Panc1 (cell line): Measurements from ENCODE around the gene PFKFB4. TPM values are rescaled to one million over a fixed set of nuclear protein-coding genes. Genes with fewer than 3 reads are reported as not detected.

ENCODE experiments used
- ATAC-seq: fragments of 200-7000 bp; cut with Tn5 transposase; 2 replicates; pipeline ENCODE4 v1.9.1; 2020; ENCODE audit warnings: mild to moderate bottlenecking, moderate library complexity
- BruUV-seq: library from RNA; stranded (reverse); fragments of 400-500 nt; replicated peaks from 2 replicates; lab custom pipeline; 2021; lab: Mats Ljungman, UMichigan
- CTCF ChIA-PET: fragments of 300-600 bp; sonication (Branson Sonifier 250); formaldehyde crosslinking; loops from one replicate; lab custom pipeline; 2022; ENCODE audit warnings: antibody characterized with exemption; lab: Charles Lee
- POLR2A ChIA-PET: fragments of 300-600 bp; sonication (Branson Sonifier 250); formaldehyde crosslinking; loops from one replicate; lab custom pipeline; 2022; ENCODE audit warnings: antibody characterized with exemption; lab: Charles Lee
- DNase-seq: peaks from one replicate; pipeline ENCODE4 v3.0.0-alpha.2; 2010; ENCODE audit warnings: low read depth, low spot score
- H3K27ac ChIP-seq: 2 replicates; pipeline ENCODE4 v1.5.1; 2011; ENCODE audit warnings: mild to moderate bottlenecking, low read length, inconsistent platforms
- H3K27me3 ChIP-seq: fragments of 200-500 bp; sonication (Bioruptor generic); 2 replicates; pipeline ENCODE4 v1.6.0; 2014; ENCODE audit warnings: low read length, inconsistent platforms; ENCODE audit not compliant: control insufficient read depth, insufficient read depth
- H3K36me3 ChIP-seq: fragments of 200-500 bp; sonication (Bioruptor generic); 2 replicates; pipeline ENCODE4 v1.5.1; 2014; ENCODE audit warnings: inconsistent platforms, mild to moderate bottlenecking, low read length, moderate library complexity; ENCODE audit not compliant: control insufficient read depth, insufficient read depth
- H3K4me1 ChIP-seq: 2 replicates; pipeline ENCODE4 v1.5.1; 2011; ENCODE audit warnings: inconsistent platforms, mild to moderate bottlenecking, low read length, moderate library complexity; ENCODE audit not compliant: control insufficient read depth, insufficient read depth
- H3K4me3 ChIP-seq, 2 experiments: 2 replicates each; pipeline ENCODE4 v1.5.1; 2011 to 2012; ENCODE audit warnings: low read depth in 2 of 2, low read length in 2 of 2, mild to moderate bottlenecking in 2 of 2, inconsistent platforms in 1 of 2, moderate library complexity in 1 of 2
- H3K9me3 ChIP-seq: fragments of 200-500 bp; sonication (Bioruptor generic); 2 replicates; pipeline ENCODE4 v1.5.1; 2014; ENCODE audit warnings: low read depth, mild to moderate bottlenecking, inconsistent platforms, low read length, moderate library complexity; ENCODE audit not compliant: control insufficient read depth, insufficient read depth
- POLR2AphosphoS5 ChIP-seq: IDR thresholded peaks from 2 replicates; pipeline ENCODE4 v1.6.1; 2012; ENCODE audit warnings: mild to moderate bottlenecking, low read depth, low read length, moderate library complexity
- SIN3A ChIP-seq: IDR thresholded peaks from 2 replicates; pipeline ENCODE4 v1.6.1; 2012; ENCODE audit warnings: low read depth, mild to moderate bottlenecking, low read length, moderate library complexity, borderline replicate concordance; ENCODE audit not compliant: insufficient read depth
- TCF7L2 ChIP-seq: IDR thresholded peaks from 2 replicates; pipeline ENCODE4 v1.6.1; 2011; ENCODE audit warnings: mild to moderate bottlenecking, low read depth, low read length, inconsistent platforms
- in situ Hi-C: cut with HindIII; loops from 2 replicates; pipeline ENCODE4 v1.10.0; 2016; ENCODE audit warnings: low sequenced_read_pairs, low pct_unique_long_range_greater_than_20kb
- intact Hi-C: fragments of 100-400 bp; cut with micrococcal nuclease; formaldehyde crosslinking; loops from one replicate; pipeline ENCODE4 v1.10.0; 2022; ENCODE audit not compliant: unreplicated experiment
- total RNA-seq: library from RNA; stranded (reverse); gene quantifications from one replicate; pipeline ENCODE4 v1.2.1, GENCODE V29; 2021; ENCODE audit not compliant: unreplicated experiment
- TF ChIP-seq, protein P1 (sequence below), 2 experiments: IDR thresholded peaks; 2 replicates each; pipeline ENCODE4 v1.6.1; 2011 to 2012; ENCODE audit warnings: low read depth in 2 of 2, control low read depth in 1 of 2, low read length in 1 of 2, mild to moderate bottlenecking in 1 of 2, moderate library complexity in 1 of 2; ENCODE audit not compliant: insufficient read depth in 1 of 2
- TF ChIP-seq, protein P2 (sequence below): fragments of 450-650 bp; IDR thresholded peaks from 2 replicates; pipeline ENCODE4 v1.5.1; 2017; ENCODE audit warnings: mild to moderate bottlenecking

Gene PFKFB4
- total RNA-seq, 1 experiment from 2014 or later: 6.0 TPM

DNA sequence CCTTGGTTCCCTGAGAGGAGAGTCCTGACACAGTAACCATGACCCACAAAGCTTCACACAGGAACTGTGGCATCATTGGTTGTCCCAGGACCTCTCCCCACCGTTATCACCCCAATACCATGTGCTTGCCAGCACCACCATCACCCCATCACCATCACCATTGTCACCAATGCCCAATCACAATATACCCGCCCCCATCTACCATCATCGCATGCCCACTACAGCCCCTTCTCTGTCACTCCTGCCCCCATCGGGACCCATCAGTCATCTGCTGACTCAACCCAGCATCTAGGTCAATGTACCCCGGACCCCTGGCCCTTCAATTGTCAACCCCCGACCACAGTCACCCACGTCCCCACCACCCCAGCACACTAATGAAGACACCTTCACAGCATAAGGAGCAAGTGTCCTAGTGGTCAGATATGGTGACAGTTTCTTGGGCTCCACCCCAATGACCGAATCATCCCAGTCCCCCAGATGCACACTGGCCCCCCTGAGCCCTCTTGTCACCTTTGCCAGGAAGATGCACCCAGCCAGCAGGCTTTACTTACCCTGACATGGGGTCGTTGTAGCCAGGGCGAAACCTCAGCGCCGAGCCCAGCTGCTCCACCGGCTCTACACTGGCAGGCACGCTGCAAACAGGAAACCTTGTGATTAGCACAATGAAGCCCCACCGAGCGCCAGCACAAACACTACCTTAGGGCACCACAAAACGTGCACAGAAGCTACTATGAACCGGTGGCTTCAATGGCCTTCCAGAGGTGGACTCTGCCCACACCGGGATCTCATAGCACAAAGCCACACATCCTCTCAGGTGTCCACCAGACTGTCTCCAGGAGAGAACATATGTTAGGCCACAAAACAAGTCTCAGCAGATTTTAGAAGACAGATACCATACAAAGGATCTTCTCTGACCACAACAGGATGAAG, 77.7 kb downstream of the PFKFB4 start:
- in situ Hi-C loops: no loop called here
- DNase-seq (no peak), ATAC-seq (no peak)
- Histone ChIP-seq H3K9me3 (no peaks in the 10 kb centered on the region), H3K27ac (no peak overlapping the region), H3K36me3 (no peaks in the 10 kb centered on the region), H3K4me3 (no peak overlapping the region), H3K27me3 (no peaks in the 10 kb centered on the region), H3K4me1 (no peaks in the 10 kb centered on the region)
- TF ChIP-seq SIN3A (no peak), POLR2AphosphoS5 (no peak), TCF7L2 (no peak)
- TF ChIP-seq, protein P1, sequence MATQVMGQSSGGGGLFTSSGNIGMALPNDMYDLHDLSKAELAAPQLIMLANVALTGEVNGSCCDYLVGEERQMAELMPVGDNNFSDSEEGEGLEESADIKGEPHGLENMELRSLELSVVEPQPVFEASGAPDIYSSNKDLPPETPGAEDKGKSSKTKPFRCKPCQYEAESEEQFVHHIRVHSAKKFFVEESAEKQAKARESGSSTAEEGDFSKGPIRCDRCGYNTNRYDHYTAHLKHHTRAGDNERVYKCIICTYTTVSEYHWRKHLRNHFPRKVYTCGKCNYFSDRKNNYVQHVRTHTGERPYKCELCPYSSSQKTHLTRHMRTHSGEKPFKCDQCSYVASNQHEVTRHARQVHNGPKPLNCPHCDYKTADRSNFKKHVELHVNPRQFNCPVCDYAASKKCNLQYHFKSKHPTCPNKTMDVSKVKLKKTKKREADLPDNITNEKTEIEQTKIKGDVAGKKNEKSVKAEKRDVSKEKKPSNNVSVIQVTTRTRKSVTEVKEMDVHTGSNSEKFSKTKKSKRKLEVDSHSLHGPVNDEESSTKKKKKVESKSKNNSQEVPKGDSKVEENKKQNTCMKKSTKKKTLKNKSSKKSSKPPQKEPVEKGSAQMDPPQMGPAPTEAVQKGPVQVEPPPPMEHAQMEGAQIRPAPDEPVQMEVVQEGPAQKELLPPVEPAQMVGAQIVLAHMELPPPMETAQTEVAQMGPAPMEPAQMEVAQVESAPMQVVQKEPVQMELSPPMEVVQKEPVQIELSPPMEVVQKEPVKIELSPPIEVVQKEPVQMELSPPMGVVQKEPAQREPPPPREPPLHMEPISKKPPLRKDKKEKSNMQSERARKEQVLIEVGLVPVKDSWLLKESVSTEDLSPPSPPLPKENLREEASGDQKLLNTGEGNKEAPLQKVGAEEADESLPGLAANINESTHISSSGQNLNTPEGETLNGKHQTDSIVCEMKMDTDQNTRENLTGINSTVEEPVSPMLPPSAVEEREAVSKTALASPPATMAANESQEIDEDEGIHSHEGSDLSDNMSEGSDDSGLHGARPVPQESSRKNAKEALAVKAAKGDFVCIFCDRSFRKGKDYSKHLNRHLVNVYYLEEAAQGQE (IDR thresholded peaks at IDR 0.05; ENCODE audit: insufficient read depth in 1 of 2, low read depth in 2 of 2, low read length in 1 of 2): no peak
- TF ChIP-seq, protein P2, sequence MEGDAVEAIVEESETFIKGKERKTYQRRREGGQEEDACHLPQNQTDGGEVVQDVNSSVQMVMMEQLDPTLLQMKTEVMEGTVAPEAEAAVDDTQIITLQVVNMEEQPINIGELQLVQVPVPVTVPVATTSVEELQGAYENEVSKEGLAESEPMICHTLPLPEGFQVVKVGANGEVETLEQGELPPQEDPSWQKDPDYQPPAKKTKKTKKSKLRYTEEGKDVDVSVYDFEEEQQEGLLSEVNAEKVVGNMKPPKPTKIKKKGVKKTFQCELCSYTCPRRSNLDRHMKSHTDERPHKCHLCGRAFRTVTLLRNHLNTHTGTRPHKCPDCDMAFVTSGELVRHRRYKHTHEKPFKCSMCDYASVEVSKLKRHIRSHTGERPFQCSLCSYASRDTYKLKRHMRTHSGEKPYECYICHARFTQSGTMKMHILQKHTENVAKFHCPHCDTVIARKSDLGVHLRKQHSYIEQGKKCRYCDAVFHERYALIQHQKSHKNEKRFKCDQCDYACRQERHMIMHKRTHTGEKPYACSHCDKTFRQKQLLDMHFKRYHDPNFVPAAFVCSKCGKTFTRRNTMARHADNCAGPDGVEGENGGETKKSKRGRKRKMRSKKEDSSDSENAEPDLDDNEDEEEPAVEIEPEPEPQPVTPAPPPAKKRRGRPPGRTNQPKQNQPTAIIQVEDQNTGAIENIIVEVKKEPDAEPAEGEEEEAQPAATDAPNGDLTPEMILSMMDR: no peak
- no TSS peak for BruUV-seq
- CTCF ChIA-PET: no interaction called here
- intact Hi-C loops: no loop called here
- POLR2A ChIA-PET: no interaction called here

DNA sequence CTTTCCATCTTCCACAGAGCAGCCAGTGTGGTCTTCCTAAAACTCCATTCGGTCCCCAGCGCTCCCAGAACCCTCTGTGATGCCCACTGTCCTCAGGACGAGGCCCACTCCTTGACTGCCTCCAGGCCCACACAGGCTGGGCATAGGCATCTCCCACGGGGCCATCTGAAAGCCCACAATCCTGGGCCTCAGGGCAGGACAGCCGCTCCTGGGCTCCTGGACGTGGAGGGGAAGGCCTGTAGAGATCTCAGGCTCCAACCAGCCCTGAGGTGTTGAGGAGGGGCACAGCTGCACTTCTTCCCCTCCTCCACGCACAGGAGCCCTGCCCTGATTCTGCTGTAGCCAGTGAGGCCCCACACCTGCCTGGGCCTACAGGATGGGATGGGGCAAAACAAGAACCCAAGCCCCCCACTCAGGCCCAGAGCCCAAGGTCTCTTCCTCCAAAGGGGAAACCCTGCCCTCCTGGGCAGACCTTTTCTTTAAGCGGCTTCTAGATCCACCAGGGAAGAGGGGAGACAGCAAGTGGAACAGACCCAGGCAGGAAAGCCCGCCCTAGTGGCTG, 78.6 kb downstream of the PFKFB4 start:
- in situ Hi-C loops: no loop called here

More for the DNA sequence above, 78.6 kb downstream of the PFKFB4 start:
- CTCF ChIA-PET: no interaction called here
- TF ChIP-seq, protein P1 (IDR thresholded peaks at IDR 0.05; ENCODE audit: insufficient read depth in 1 of 2, low read depth in 2 of 2, low read length in 1 of 2): no peak
- TF ChIP-seq TCF7L2 (no peak), POLR2AphosphoS5 (no peak), SIN3A (no peak)
- TF ChIP-seq, protein P2: no peak
- Histone ChIP-seq H3K27ac (no peak overlapping the region), H3K9me3 (no peaks in the 10 kb centered on the region), H3K4me3 (no peak overlapping the region), H3K4me1 (peaks cover 7% of the 10 kb centered on the region), H3K27me3 (no peaks in the 10 kb centered on the region), H3K36me3 (no peaks in the 10 kb centered on the region)
- no TSS peak for BruUV-seq
- ATAC-seq: no peak
- DNase-seq: no peak
- intact Hi-C loops: no loop called here
- POLR2A ChIA-PET: no interaction called here
